CD14-positive monocyte (primary cell): ENCODE measurements around the gene GRID1. TPM values are rescaled to one million over a fixed set of nuclear protein-coding genes. Genes with fewer than 3 reads are reported as not detected.

ENCODE experiments used
- DNase-seq, 3 donors: peaks; one replicate each; pipeline ENCODE4 v3.0.0-alpha.2; 2011 to 2022
- H2AFZ ChIP-seq: 2 replicates; pipeline ENCODE4 v1.6.0; 2012; ENCODE audit warnings: mild to moderate bottlenecking, low read depth, low read length, inconsistent platforms; ENCODE audit not compliant: insufficient read depth, poor library complexity, severe bottlenecking
- H3K27ac ChIP-seq, 2 donors: 1 replicate in 1 of 2; 2 replicates in 1 of 2; pipeline ENCODE4 v1.5.1; 2012 to 2013; ENCODE audit warnings: low read length in 2 of 2, control low read depth in 1 of 2, inconsistent platforms in 1 of 2, low read depth in 1 of 2, mild to moderate bottlenecking in 1 of 2
- H3K27me3 ChIP-seq, 2 donors: one replicate each; pipeline versions ENCODE4 v1.6.0 to v1.6.1; 2011 to 2013; ENCODE audit warnings: low read length in 2 of 2; ENCODE audit not compliant: control insufficient read depth in 2 of 2, insufficient read depth in 2 of 2
- H3K36me3 ChIP-seq, 2 donors: replicated peaks in 1 of 2; 1 replicate in 1 of 2; 2 replicates in 1 of 2; pipeline versions ENCODE4 v1.5.1 to v1.6.1; 2012 to 2013; ENCODE audit warnings: low read length in 2 of 2, control low read depth in 1 of 2, inconsistent platforms in 1 of 2, mild to moderate bottlenecking in 1 of 2; ENCODE audit not compliant: insufficient read depth in 2 of 2, control insufficient read depth in 1 of 2
- H3K4me1 ChIP-seq, 2 donors: 1 replicate in 1 of 2; 2 replicates in 1 of 2; pipeline versions ENCODE4 v1.5.1 to v1.6.1; 2012 to 2013; ENCODE audit warnings: low read length in 2 of 2, control low read depth in 1 of 2, inconsistent platforms in 1 of 2, mild to moderate bottlenecking in 1 of 2, moderate library complexity in 1 of 2; ENCODE audit not compliant: insufficient read depth in 2 of 2, control insufficient read depth in 1 of 2
- H3K4me2 ChIP-seq: replicated peaks from 2 replicates; pipeline ENCODE3; 2012; ENCODE audit warnings: low read length, moderate library complexity, mild to moderate bottlenecking; ENCODE audit not compliant: poor library complexity, severe bottlenecking; ENCODE audit errors: extremely low read depth
- H3K4me3 ChIP-seq, 3 experiments: fragments of 200-600 bp in 1 of 3; sonication (generic) in 1 of 3; replicated peaks in 1 of 3; 1 replicate in 2 of 3; 2 replicates in 1 of 3; pipeline ENCODE4 v1.5.1; 2011 to 2013; ENCODE audit warnings: low read length in 3 of 3, mild to moderate bottlenecking in 3 of 3, control low read depth in 2 of 3, low read depth in 2 of 3, inconsistent platforms in 1 of 3, moderate library complexity in 1 of 3
- H3K79me2 ChIP-seq: 2 replicates; pipeline ENCODE4 v1.6.0; 2012; ENCODE audit warnings: mild to moderate bottlenecking, control low read depth, inconsistent platforms, low read length, moderate library complexity; ENCODE audit not compliant: insufficient read depth
- H3K9ac ChIP-seq: 2 replicates; pipeline ENCODE4 v1.6.0; 2017; ENCODE audit warnings: low read length, mild to moderate bottlenecking; ENCODE audit not compliant: insufficient read depth, poor library complexity, severe bottlenecking
- H3K9me3 ChIP-seq, 2 donors: replicated peaks in 1 of 2; 1 replicate in 1 of 2; 2 replicates in 1 of 2; pipeline versions ENCODE4 v1.5.1 to v1.6.1; 2012 to 2013; ENCODE audit warnings: low read length in 2 of 2, control low read depth in 1 of 2; ENCODE audit not compliant: control insufficient read depth in 1 of 2, insufficient read depth in 1 of 2
- H4K20me1 ChIP-seq: 2 replicates; pipeline ENCODE4 v1.6.0; 2012; ENCODE audit warnings: mild to moderate bottlenecking, low read length, control low read depth, moderate library complexity; ENCODE audit not compliant: insufficient read depth
- H3K27ac Mint-ChIP-seq, 7 donors: one replicate each; pipeline ENCODE4 v1.8.0; 2020; ENCODE audit warnings: mild to moderate bottlenecking in 7 of 7, mixed read lengths in 7 of 7, moderate library complexity in 6 of 7, inconsistent platforms in 2 of 7
- H3K27me3 Mint-ChIP-seq, 3 donors: one replicate each; pipeline ENCODE4 v1.8.0; 2021 to 2022; ENCODE audit warnings: low read depth in 3 of 3, mild to moderate bottlenecking in 3 of 3, mixed read lengths in 3 of 3, moderate library complexity in 3 of 3, inconsistent platforms in 1 of 3
- H3K36me3 Mint-ChIP-seq, 2 donors: one replicate each; pipeline ENCODE4 v1.8.0; 2020; ENCODE audit warnings: mixed read lengths in 2 of 2, inconsistent platforms in 1 of 2, mild to moderate bottlenecking in 1 of 2
- H3K4me1 Mint-ChIP-seq: one replicate; pipeline ENCODE4 v1.8.0; 2020; ENCODE audit warnings: mild to moderate bottlenecking, mixed read lengths
- H3K4me3 Mint-ChIP-seq, 2 donors: one replicate each; pipeline ENCODE4 v1.8.0; 2020; ENCODE audit warnings: mild to moderate bottlenecking in 2 of 2, mixed read lengths in 2 of 2, moderate library complexity in 1 of 2
- H3K9me3 Mint-ChIP-seq, 7 donors: one replicate each; pipeline ENCODE4 v1.8.0; 2020 to 2022; ENCODE audit warnings: mixed read lengths in 7 of 7, mild to moderate bottlenecking in 6 of 7, moderate library complexity in 6 of 7, inconsistent platforms in 2 of 7
- WGBS: methylation state at CpG from one replicate; pipeline ENCODE4 v1.1.5; 2013; ENCODE audit warnings: missing lambda C conversion rate; ENCODE audit not compliant: insufficient coverage; 5-methylcytosine and 5-hydroxymethylcytosine counted together
- intact Hi-C, 2 donors: fragments of 100-400 bp; cut with micrococcal nuclease; formaldehyde crosslinking; loops; one replicate each; pipeline versions ENCODE4 v1.15.0 to v1.15.1; 2023
- polyA plus RNA-seq, 3 donors: library from polyadenylated mRNA; depleted of rRNA in 1 of 3; unstranded in 2 of 3; stranded (reverse) in 1 of 3; fragments of 300-500 nt in 2 of 3; fragments of >200 nt in 1 of 3; fragmentation: Illumina TruSeq in 2 of 3; gene quantifications; 1 replicate in 2 of 3; 2 replicates in 1 of 3; pipeline ENCODE4 v1.2.3, GENCODE V29; 2012 to 2021
- TF ChIP-seq, protein P1 (sequence below): fragments of 200-600 bp; IDR thresholded peaks from one replicate; pipeline ENCODE4 v1.8.0; 2022; ENCODE audit warnings: antibody characterized with exemption, mild to moderate bottlenecking

The GRID1 gene
- polyA plus RNA-seq, 3 donors, result not detected

DNA sequence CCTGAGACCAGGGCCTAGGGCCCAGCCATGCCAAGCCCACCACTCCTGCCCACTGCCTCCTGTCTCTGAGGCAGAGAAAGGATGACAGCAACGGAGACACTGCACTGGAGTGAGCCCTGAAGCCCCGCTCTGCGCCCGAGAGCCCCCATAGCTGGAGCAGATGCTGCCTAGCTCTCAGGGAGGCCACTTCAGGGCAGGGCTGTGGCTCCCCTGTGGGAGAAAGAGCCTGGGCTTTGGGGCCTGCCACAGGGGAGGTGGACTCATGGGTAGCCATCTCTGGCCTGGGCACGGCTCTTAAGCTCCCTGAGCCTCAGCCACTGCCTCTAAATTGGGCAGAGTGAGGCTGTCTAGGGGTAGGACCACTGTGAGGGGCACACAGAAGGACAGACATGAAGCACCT is 214.2 kb downstream of the GRID1 start:
- Mint-ChIP-seq H3K27me3 (peaks cover 2 to 9% (median 5%) of the 10 kb centered on the region in 3 donors), H3K27ac (no peak overlapping the region), H3K36me3 (no peaks in the 10 kb centered on the region), H3K9me3 (peaks cover 0 to under 1% (median 0%) of the 10 kb centered on the region in 7 donors), H3K4me1 (no peaks in the 10 kb centered on the region), H3K4me3 (no peak overlapping the region)
- H3K4me2 ChIP-seq, result no peak overlapping the region
- no peak overlapping the region for H3K27ac ChIP-seq
- no peak overlapping the region for H3K4me3 ChIP-seq
- H3K4me1 ChIP-seq, result no peaks in the 10 kb centered on the region
- no peaks in the 10 kb centered on the region for H3K27me3 ChIP-seq
- no peaks in the 10 kb centered on the region for H3K36me3 ChIP-seq
- TF ChIP-seq, protein P1, sequence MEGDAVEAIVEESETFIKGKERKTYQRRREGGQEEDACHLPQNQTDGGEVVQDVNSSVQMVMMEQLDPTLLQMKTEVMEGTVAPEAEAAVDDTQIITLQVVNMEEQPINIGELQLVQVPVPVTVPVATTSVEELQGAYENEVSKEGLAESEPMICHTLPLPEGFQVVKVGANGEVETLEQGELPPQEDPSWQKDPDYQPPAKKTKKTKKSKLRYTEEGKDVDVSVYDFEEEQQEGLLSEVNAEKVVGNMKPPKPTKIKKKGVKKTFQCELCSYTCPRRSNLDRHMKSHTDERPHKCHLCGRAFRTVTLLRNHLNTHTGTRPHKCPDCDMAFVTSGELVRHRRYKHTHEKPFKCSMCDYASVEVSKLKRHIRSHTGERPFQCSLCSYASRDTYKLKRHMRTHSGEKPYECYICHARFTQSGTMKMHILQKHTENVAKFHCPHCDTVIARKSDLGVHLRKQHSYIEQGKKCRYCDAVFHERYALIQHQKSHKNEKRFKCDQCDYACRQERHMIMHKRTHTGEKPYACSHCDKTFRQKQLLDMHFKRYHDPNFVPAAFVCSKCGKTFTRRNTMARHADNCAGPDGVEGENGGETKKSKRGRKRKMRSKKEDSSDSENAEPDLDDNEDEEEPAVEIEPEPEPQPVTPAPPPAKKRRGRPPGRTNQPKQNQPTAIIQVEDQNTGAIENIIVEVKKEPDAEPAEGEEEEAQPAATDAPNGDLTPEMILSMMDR, result no peak
- H4K20me1 ChIP-seq, result no peaks in the 10 kb centered on the region
- no peak overlapping the region for H2AFZ ChIP-seq
- H3K9me3 ChIP-seq, result no peaks in the 10 kb centered on the region
- H3K9ac ChIP-seq, result no peak overlapping the region
- intact Hi-C loops, result no loop called here
- 89% methylated on average over 5 of the region's 5 CpGs for WGBS
- H3K79me2 ChIP-seq, result no peaks in the 10 kb centered on the region
- DNase-seq, result no peak

GRCh38 chr10:86151613-86152012 is 215.0 kb downstream of the GRID1 start:
- Histone ChIP-seq H3K4me3 (no peak overlapping the region), H3K9ac (no peak overlapping the region), H3K36me3 (no peaks in the 10 kb centered on the region), H3K79me2 (no peaks in the 10 kb centered on the region), H3K27ac (no peak overlapping the region), H3K27me3 (no peaks in the 10 kb centered on the region), H3K4me2 (no peak overlapping the region), H3K9me3 (no peaks in the 10 kb centered on the region), H3K4me1 (no peaks in the 10 kb centered on the region), H4K20me1 (no peaks in the 10 kb centered on the region), H2AFZ (no peak overlapping the region)
- no peak overlapping the region for H3K27ac Mint-ChIP-seq
- intact Hi-C loops, result no loop called here
- DNase-seq, result no peak
- no peaks in the 10 kb centered on the region for H3K36me3 Mint-ChIP-seq
- TF ChIP-seq, protein P1, result no peak
- no peaks in the 10 kb centered on the region for H3K4me1 Mint-ChIP-seq
- H3K4me3 Mint-ChIP-seq, result no peak overlapping the region
- no CpG with 5 or more reads among the region's 5 CpGs for WGBS
- peaks cover 2 to 9% (median 5%) of the 10 kb centered on the region in 3 donors for H3K27me3 Mint-ChIP-seq
- H3K9me3 Mint-ChIP-seq, result peaks cover 0 to 2% (median 0%) of the 10 kb centered on the region in 7 donors
